Muscle layer of duodenum (tissue), 2 donors: ENCODE measurements around the gene MRPS7.
"Not testable (repeated sequence)": the region's sequence is repeated elsewhere in the genome, so short reads cannot be mapped to it uniquely, and the experiment has no call there.

Experiments
- H3K27ac ChIP-seq: one replicate; pipeline ENCODE4 v1.7.0; 2013; ENCODE audit warnings: mild to moderate bottlenecking, low read length
- H3K27me3 ChIP-seq: one replicate; pipeline ENCODE4 v1.7.0; 2013; ENCODE audit warnings: low read depth, mild to moderate bottlenecking, control low read depth, low read length
- H3K36me3 ChIP-seq, 2 donors: one replicate each; pipeline ENCODE4 v1.7.0; 2013; ENCODE audit warnings: low read length in 2 of 2, control low read depth in 1 of 2, mild to moderate bottlenecking in 1 of 2; ENCODE audit not compliant: insufficient read depth in 2 of 2, control insufficient read depth in 1 of 2
- H3K4me1 ChIP-seq, 2 donors: one replicate each; pipeline ENCODE4 v1.7.0; 2013; ENCODE audit warnings: low read length in 2 of 2, mild to moderate bottlenecking in 2 of 2, control low read depth in 1 of 2, moderate library complexity in 1 of 2; ENCODE audit not compliant: insufficient read depth in 2 of 2, control insufficient read depth in 1 of 2
- H3K4me3 ChIP-seq, 2 donors: one replicate each; pipeline ENCODE4 v1.7.0; 2013; ENCODE audit warnings: low read length in 2 of 2, low read depth in 1 of 2, mild to moderate bottlenecking in 1 of 2
- H3K9me3 ChIP-seq, 2 donors: one replicate each; pipeline ENCODE4 v1.7.0; 2013; ENCODE audit warnings: low read length in 2 of 2, control low read depth in 1 of 2, mild to moderate bottlenecking in 1 of 2; ENCODE audit not compliant: control insufficient read depth in 1 of 2
- donor health status: healthy.

MRPS7 gene

GRCh38 chr17:75271955-75272847 lies 10.5 kb downstream of the MRPS7 start:
- Histone ChIP-seq H3K36me3 (peaks cover under 1 to 2% of the 10 kb centered on the region in 2 donors), H3K4me3 (peak overlapping the region; percentile 60 to 81)

GRCh38 chr17:75272848-75273184 lies 11.1 kb downstream of the MRPS7 start:
- no peaks in the 10 kb centered on the region for H3K9me3 ChIP-seq
- peaks cover 4 to 26% of the 10 kb centered on the region in 2 donors for H3K4me1 ChIP-seq
- no peak overlapping the region for H3K4me3 ChIP-seq
- H3K36me3 ChIP-seq: peaks cover 3 to 5% of the 10 kb centered on the region in 2 donors
- no peak overlapping the region for H3K27ac ChIP-seq
- no peaks in the 10 kb centered on the region for H3K27me3 ChIP-seq

More at GRCh38 chr17:75271955-75272847, 10.5 kb downstream of the MRPS7 start:
- no peak overlapping the region for H3K27ac ChIP-seq
- no peaks in the 10 kb centered on the region for H3K9me3 ChIP-seq
- no peaks in the 10 kb centered on the region for H3K27me3 ChIP-seq
- H3K4me1 ChIP-seq: peaks cover 4 to 29% of the 10 kb centered on the region in 2 donors

DNA sequence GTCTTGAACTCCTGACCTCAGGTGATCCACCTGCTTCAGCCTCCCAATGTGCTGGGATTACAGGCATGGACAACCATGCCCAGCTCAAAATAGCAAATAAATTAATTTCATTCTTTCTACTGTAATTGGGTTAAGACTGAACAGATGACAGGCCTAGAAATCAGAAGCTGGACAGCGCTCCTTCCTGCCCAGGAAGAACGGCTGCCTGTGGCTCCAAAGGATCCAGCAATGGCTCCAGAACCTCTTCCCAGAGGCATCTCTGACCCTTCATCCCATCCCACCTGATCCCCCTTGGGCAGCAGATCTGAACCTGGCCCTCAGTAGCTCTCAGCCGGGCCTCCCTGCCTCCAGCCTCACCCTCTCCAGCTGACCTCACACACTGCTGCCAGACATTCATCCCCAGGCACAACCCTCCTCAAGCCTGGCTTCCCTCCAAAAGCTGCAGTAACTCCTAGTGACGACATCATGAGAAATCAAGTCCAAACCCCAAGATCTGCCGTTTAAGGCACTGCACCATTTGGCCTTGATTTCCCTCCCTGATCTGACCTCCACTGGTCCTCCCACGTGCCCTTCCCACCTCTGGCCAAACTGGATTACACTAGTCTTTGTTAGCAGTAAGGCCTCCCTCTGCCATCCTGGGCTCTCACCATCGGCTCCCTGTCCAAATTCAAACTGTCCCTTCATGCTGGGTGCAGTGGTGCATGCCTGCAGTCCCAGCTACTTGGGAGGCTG lies 12.5 kb downstream of the MRPS7 start:
- Histone ChIP-seq H3K4me1 (peaks cover 4 to 26% of the 10 kb centered on the region in 2 donors), H3K36me3 (peaks cover 3 to 5% of the 10 kb centered on the region in 2 donors), H3K27ac (no peak overlapping the region), H3K4me3 (no peak overlapping the region), H3K27me3 (no peaks in the 10 kb centered on the region), H3K9me3 (no peaks in the 10 kb centered on the region)

GRCh38 chr17:75277664-75278071 lies 16.0 kb downstream of the MRPS7 start:
- no peak overlapping the region for H3K4me3 ChIP-seq
- peaks cover 3 to 12% of the 10 kb centered on the region in 2 donors for H3K36me3 ChIP-seq
- H3K4me1 ChIP-seq: peaks cover 0 to 8% of the 10 kb centered on the region in 2 donors
- H3K9me3 ChIP-seq: no peaks in the 10 kb centered on the region
- H3K27ac ChIP-seq: no peak overlapping the region
- H3K27me3 ChIP-seq: no peaks in the 10 kb centered on the region

DNA sequence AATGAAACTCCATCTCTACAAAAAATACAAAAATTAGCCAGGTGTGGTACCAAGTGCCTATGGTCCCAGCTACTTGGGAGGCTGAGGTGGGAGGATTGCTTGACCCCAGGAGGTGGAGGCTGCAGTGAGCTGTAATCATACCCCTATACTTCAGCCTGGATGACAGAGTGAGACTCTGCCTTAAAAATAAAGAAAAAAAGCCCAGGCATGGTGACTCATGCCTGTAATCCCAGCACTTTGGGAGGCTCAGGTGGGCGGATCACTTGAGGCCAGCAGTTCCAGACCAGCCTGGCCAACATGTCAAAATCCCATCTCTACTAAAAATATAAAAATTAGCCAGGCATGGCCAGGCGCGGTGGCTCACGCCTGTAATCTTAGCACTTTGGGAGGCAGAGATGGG lies 18.5 kb downstream of the MRPS7 start:
- peaks cover 3 to 15% of the 10 kb centered on the region in 2 donors for H3K36me3 ChIP-seq
- H3K4me3 ChIP-seq, H3K27ac ChIP-seq: not testable (repeated sequence)

GRCh38 chr17:75285123-75285522 lies 23.4 kb downstream of the MRPS7 start:
- H3K27ac ChIP-seq: no peak overlapping the region
- no peaks in the 10 kb centered on the region for H3K9me3 ChIP-seq
- peaks cover 0 to 10% of the 10 kb centered on the region in 2 donors for H3K36me3 ChIP-seq
- H3K4me3 ChIP-seq: no peak overlapping the region
- H3K4me1 ChIP-seq: peaks cover 0 to 7% of the 10 kb centered on the region in 2 donors
- no peaks in the 10 kb centered on the region for H3K27me3 ChIP-seq

More for the DNA sequence above, 18.5 kb downstream of the MRPS7 start:
- not testable (repeated sequence) for H3K27me3 ChIP-seq, H3K4me1 ChIP-seq, H3K9me3 ChIP-seq

GRCh38 chr17:75287221-75287620 lies 25.5 kb downstream of the MRPS7 start:
- Histone ChIP-seq H3K9me3 (no peaks in the 10 kb centered on the region), H3K36me3 (peaks cover 0 to 4% of the 10 kb centered on the region in 2 donors), H3K27ac (no peak overlapping the region)

GRCh38 chr17:75288359-75288758 lies 26.7 kb downstream of the MRPS7 start:
- H3K36me3 ChIP-seq: peaks cover 0 to 2% of the 10 kb centered on the region in 2 donors
- peak overlapping the region; percentile 84 to 95 for H3K4me3 ChIP-seq
- H3K27me3 ChIP-seq: no peaks in the 10 kb centered on the region
- peaks cover 0 to 7% of the 10 kb centered on the region in 2 donors for H3K4me1 ChIP-seq
- H3K27ac ChIP-seq: peak overlapping the region; percentile 63
- no peaks in the 10 kb centered on the region for H3K9me3 ChIP-seq

More at GRCh38 chr17:75287221-75287620, 25.5 kb downstream of the MRPS7 start:
- no peaks in the 10 kb centered on the region for H3K27me3 ChIP-seq
- H3K4me1 ChIP-seq: peaks cover 0 to 7% of the 10 kb centered on the region in 2 donors
- no peak overlapping the region for H3K4me3 ChIP-seq

DNA sequence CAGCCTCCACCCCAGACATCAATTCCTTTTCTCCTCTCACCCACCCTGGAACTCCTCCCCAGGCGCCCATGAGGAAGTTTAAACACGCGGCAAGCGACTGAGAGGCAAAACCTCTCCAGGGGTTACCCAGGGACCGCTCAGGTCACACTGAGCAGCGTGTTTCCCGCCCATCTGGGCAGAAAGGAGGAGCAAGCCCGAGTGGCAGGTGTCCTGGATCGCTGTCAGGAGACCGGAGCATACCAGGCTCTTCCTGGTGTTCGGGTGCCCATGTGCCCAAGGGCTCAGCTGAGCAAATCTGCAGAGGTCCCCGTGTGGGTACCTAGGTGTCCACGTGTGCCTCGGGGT lies 27.1 kb downstream of the MRPS7 start:
- Histone ChIP-seq H3K36me3 (no peaks in the 10 kb centered on the region), H3K9me3 (no peaks in the 10 kb centered on the region), H3K27me3 (no peaks in the 10 kb centered on the region), H3K4me3 (peak overlapping the region; percentile 84 to 95), H3K27ac (peak overlapping the region; percentile 63), H3K4me1 (peaks cover 0 to 7% of the 10 kb centered on the region in 2 donors)

DNA sequence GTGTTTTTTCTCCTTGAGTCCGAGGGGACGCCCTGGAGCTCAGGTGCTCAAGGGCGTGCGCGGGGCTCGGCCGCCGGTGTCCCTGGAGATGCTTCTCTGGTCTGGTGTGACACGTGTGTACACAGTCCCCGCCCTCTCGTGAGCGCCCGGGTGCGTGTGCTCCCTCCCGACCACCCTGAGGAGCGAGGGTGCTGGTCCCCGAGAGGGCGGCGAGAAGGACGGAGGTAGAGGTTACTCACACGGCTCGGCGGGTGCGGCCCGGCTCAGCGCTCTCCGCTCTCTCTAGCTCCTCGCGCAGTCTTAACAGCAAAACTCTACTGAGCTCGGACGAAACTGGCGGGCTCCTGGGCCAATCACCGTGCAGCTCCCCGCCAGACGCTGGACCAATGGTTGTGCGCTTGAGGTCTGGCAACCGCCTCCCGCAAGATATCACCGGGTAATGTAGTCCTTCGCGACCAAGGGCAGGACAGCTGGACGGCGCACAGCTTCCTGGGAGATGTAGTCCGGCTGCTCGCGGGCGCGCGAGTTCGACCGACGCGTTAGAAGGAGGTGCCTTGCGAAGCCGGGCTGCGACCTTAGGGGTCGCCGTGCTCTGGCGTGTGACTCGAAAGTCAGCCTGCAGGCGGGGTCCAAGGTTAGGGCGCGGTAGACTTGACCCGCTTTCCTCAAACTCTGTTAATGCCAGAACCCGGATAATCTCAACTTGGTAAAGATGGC lies 27.6 kb downstream of the MRPS7 start, which contains the start of gene SLC25A19:
Gene SLC25A19 (minus strand): TSS at position 319 of the 717 bp plus-strand sequence. CDS start 2,669 bp downstream, outside the sequence.
- Histone ChIP-seq H3K9me3 (no peaks in the 10 kb centered on the region), H3K27me3 (no peaks in the 10 kb centered on the region), H3K4me1 (peaks cover 0 to 7% of the 10 kb centered on the region in 2 donors), H3K36me3 (no peaks in the 10 kb centered on the region), H3K27ac (peak within 1 kb of the TSS; percentile 93), H3K4me3 (peak within 1 kb of the TSS; percentile 84 to 95)
